MM.1S (cell line): Measurements from ENCODE around the gene LIMCH1.

Source experiments
- DNase-seq: peaks from one replicate; pipeline ENCODE4 v3.0.0-alpha.2; 2015
- H2AFZ ChIP-seq: fragments of 300-600 bp; sonication (generic); 2 replicates; pipeline ENCODE4 v1.6.0; 2016; ENCODE audit warnings: antibody characterized with exemption, low read length
- H3F3A ChIP-seq: fragments of 300-600 bp; sonication (generic); 2 replicates; pipeline ENCODE4 v1.6.1; 2016; ENCODE audit warnings: mild to moderate bottlenecking, antibody characterized with exemption, low read length, moderate library complexity, mixed read lengths; ENCODE audit not compliant: insufficient read depth
- H3K27ac ChIP-seq: fragments of 300-600 bp; sonication (generic); 2 replicates; pipeline ENCODE4 v1.5.1; 2016; ENCODE audit warnings: mild to moderate bottlenecking, low read length
- H3K27me3 ChIP-seq: fragments of 300-600 bp; sonication (generic); replicated peaks from 2 replicates; pipeline ENCODE4 v1.6.0; 2016; ENCODE audit warnings: low read length; ENCODE audit not compliant: insufficient read depth
- H3K36me3 ChIP-seq: fragments of 300-600 bp; sonication (generic); replicated peaks from 2 replicates; pipeline ENCODE4 v1.6.1; 2016; ENCODE audit warnings: mild to moderate bottlenecking, low read length, mixed read lengths; ENCODE audit not compliant: insufficient read depth
- H3K4me1 ChIP-seq: fragments of 300-600 bp; sonication (generic); 2 replicates; pipeline ENCODE4 v1.6.1; 2016; ENCODE audit warnings: low read length, mixed read lengths
- H3K4me2 ChIP-seq: fragments of 300-600 bp; sonication (generic); 2 replicates; pipeline ENCODE4 v1.6.0; 2016; ENCODE audit warnings: low read depth, low read length
- H3K4me3 ChIP-seq: fragments of 300-600 bp; sonication (generic); 2 replicates; pipeline ENCODE4 v1.5.1; 2016; ENCODE audit warnings: low read length, mixed read lengths
- H3K79me2 ChIP-seq: fragments of 300-600 bp; sonication (generic); 2 replicates; pipeline ENCODE4 v1.6.1; 2016; ENCODE audit warnings: mixed run types, low read length, mixed read lengths
- H3K9ac ChIP-seq: fragments of 300-600 bp; sonication (generic); 2 replicates; pipeline ENCODE4 v1.6.1; 2016; ENCODE audit warnings: low read length, mixed read lengths
- H3K9me2 ChIP-seq: fragments of 300-600 bp; sonication (generic); replicated peaks from 2 replicates; pipeline ENCODE4 v1.6.1; 2016; ENCODE audit warnings: mild to moderate bottlenecking, low read length, mixed read lengths; ENCODE audit not compliant: insufficient read depth
- H3K9me3 ChIP-seq: fragments of 300-600 bp; sonication (generic); replicated peaks from 2 replicates; pipeline ENCODE4 v1.6.1; 2016; ENCODE audit warnings: mild to moderate bottlenecking, low read length, mixed read lengths; ENCODE audit not compliant: insufficient read depth
- H4K20me1 ChIP-seq: fragments of 300-600 bp; sonication (generic); 2 replicates; pipeline ENCODE4 v1.6.1; 2016; ENCODE audit warnings: mild to moderate bottlenecking, low read length, moderate library complexity, mixed read lengths; ENCODE audit not compliant: insufficient read depth
- EZH2 ChIP-seq: fragments of 300-600 bp; sonication (generic); optimal IDR thresholded peaks from 2 replicates; pipeline ENCODE3; 2017; ENCODE audit warnings: low read depth, mild to moderate bottlenecking, antibody characterized with exemption, low read length, mixed read lengths
- EZH2phosphoT487 ChIP-seq: fragments of 300-600 bp; sonication (generic); IDR thresholded peaks from 2 replicates; pipeline ENCODE4 v1.6.1; 2018; ENCODE audit warnings: antibody characterized with exemption, low read length
- TF ChIP-seq, protein P1 (sequence below): fragments of 300-600 bp; sonication (generic); IDR thresholded peaks from 2 replicates; pipeline ENCODE4 v1.5.1; 2016; ENCODE audit warnings: antibody characterized with exemption, low read length, mixed read lengths

LIMCH1 gene

DNA sequence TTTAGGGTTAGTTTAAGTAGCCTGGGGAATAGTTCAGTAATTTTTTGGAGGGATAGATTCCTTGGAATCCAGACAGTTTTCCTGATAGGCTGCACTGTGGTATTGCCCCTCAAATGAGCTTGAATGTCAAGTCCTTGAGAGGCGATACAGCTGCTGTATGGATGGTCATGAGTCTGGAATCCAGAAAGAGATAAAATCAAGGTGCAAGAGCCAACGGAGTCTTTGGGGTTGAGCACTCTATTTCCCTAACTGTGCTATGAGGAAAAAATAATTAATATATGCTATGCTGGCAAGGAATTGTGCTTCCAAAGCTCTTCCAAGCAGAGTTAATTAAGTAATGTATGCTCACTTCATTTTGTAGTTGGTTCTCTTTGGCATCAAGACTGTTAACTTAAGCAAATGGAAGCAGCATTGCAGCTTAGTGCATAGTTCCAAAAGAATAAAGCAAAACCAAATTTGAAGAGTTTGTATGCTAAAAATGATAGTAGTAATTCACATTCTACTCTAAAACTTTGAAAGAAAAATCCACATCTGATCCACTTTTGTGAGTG lies 48.8 kb downstream of the LIMCH1 start:
- H3K9ac ChIP-seq, result no peak overlapping the region
- no peaks in the 10 kb centered on the region for H3K27me3 ChIP-seq
- no peak overlapping the region for H3K4me2 ChIP-seq
- no peak overlapping the region for H2AFZ ChIP-seq
- no peaks in the 10 kb centered on the region for H3K9me3 ChIP-seq
- no peak for DNase-seq
- no peaks in the 10 kb centered on the region for H3K9me2 ChIP-seq
- no peaks in the 10 kb centered on the region for H4K20me1 ChIP-seq
- H3K36me3 ChIP-seq, result no peaks in the 10 kb centered on the region
- H3K4me3 ChIP-seq, result no peak overlapping the region
- no peak for TF ChIP-seq EZH2phosphoT487
- TF ChIP-seq, protein P1, sequence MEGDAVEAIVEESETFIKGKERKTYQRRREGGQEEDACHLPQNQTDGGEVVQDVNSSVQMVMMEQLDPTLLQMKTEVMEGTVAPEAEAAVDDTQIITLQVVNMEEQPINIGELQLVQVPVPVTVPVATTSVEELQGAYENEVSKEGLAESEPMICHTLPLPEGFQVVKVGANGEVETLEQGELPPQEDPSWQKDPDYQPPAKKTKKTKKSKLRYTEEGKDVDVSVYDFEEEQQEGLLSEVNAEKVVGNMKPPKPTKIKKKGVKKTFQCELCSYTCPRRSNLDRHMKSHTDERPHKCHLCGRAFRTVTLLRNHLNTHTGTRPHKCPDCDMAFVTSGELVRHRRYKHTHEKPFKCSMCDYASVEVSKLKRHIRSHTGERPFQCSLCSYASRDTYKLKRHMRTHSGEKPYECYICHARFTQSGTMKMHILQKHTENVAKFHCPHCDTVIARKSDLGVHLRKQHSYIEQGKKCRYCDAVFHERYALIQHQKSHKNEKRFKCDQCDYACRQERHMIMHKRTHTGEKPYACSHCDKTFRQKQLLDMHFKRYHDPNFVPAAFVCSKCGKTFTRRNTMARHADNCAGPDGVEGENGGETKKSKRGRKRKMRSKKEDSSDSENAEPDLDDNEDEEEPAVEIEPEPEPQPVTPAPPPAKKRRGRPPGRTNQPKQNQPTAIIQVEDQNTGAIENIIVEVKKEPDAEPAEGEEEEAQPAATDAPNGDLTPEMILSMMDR, result no peak
- TF ChIP-seq EZH2, result no peak
- H3K79me2 ChIP-seq, result no peaks in the 10 kb centered on the region
- H3K4me1 ChIP-seq, result no peaks in the 10 kb centered on the region
- no peaks in the 10 kb centered on the region for H3F3A ChIP-seq
- no peak overlapping the region for H3K27ac ChIP-seq

- Histone ChIP-seq H3K4me3 (no peak overlapping the region), H3K9ac (no peak overlapping the region), H3K9me2 (no peaks in the 10 kb centered on the region), H2AFZ (no peak overlapping the region), H3F3A (no peaks in the 10 kb centered on the region), H3K79me2 (no peaks in the 10 kb centered on the region), H3K27ac (no peak overlapping the region), H3K4me1 (no peaks in the 10 kb centered on the region), H3K36me3 (no peaks in the 10 kb centered on the region), H3K4me2 (no peak overlapping the region), H3K9me3 (no peaks in the 10 kb centered on the region), H3K27me3 (no peaks in the 10 kb centered on the region), H4K20me1 (no peaks in the 10 kb centered on the region)
- no peak for DNase-seq
- no peak for TF ChIP-seq EZH2
- TF ChIP-seq, protein P1, result no peak
- TF ChIP-seq EZH2phosphoT487, result no peak
These were observed 49.3 kb downstream of the LIMCH1 start for GRCh38 chr4:41587286-41587685.

- Histone ChIP-seq H3K27me3 (no peaks in the 10 kb centered on the region), H3K9me2 (no peaks in the 10 kb centered on the region), H3K9me3 (no peaks in the 10 kb centered on the region), H3K4me3 (no peak overlapping the region), H3F3A (no peaks in the 10 kb centered on the region), H2AFZ (no peak overlapping the region), H3K36me3 (no peaks in the 10 kb centered on the region), H4K20me1 (no peaks in the 10 kb centered on the region), H3K27ac (no peak overlapping the region), H3K4me1 (no peaks in the 10 kb centered on the region), H3K79me2 (no peaks in the 10 kb centered on the region), H3K9ac (no peak overlapping the region), H3K4me2 (no peak overlapping the region)
- DNase-seq, result no peak
- no peak for TF ChIP-seq EZH2phosphoT487
These were observed 52.6 kb downstream of the LIMCH1 start for GRCh38 chr4:41590591-41590990.

DNA sequence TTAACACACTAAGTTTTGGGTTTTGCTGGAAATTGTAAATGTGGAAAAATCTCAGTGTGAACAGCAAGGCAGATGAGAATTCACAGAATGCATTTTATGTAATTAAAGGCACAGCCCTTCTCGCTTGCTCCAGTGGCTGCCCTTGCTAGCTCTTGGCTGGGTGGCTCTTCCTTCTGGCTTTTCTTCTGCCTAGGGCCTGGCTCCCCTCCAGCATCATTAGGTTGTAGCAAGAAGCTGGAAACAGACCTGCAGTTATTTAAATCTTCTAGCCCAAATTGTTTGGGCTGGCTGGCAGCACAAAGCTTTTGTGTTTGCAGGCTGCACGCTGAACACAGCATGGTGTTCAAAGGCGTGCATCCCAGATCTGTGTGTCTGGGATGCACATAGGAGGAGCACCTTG lies 56.5 kb downstream of the LIMCH1 start:
- H3F3A ChIP-seq, result no peaks in the 10 kb centered on the region
- H3K36me3 ChIP-seq, result no peaks in the 10 kb centered on the region
- no peaks in the 10 kb centered on the region for H3K79me2 ChIP-seq
- no peak overlapping the region for H3K27ac ChIP-seq
- H3K9me3 ChIP-seq, result no peaks in the 10 kb centered on the region
- no peak overlapping the region for H3K9ac ChIP-seq
- no peak overlapping the region for H3K4me3 ChIP-seq
- H3K9me2 ChIP-seq, result no peaks in the 10 kb centered on the region
- no peak overlapping the region for H2AFZ ChIP-seq
- no peak for DNase-seq
- TF ChIP-seq EZH2, result no peak
- TF ChIP-seq EZH2phosphoT487, result no peak
- TF ChIP-seq, protein P1, result no peak
- no peaks in the 10 kb centered on the region for H4K20me1 ChIP-seq
- no peak overlapping the region for H3K4me2 ChIP-seq
- H3K4me1 ChIP-seq, result no peaks in the 10 kb centered on the region
- no peaks in the 10 kb centered on the region for H3K27me3 ChIP-seq
